ENCODE results near the gene ARHGAP23. TPM values are rescaled to one million over a fixed set of nuclear protein-coding genes. Genes with fewer than 3 reads are reported as not detected.

ARHGAP23 gene
- total RNA-seq, 1 experiment from 2014 or later, result 97.9 TPM

- Histone ChIP-seq H2BK12ac (ENCODE audit: insufficient read length, low read depth, low read length) (no peak overlapping the region), H4K5ac (ENCODE audit: insufficient read length, low read depth, low read length) (no peak overlapping the region), H3K14ac (ENCODE audit: insufficient read depth, low read length) (no peak overlapping the region), H2AFZ (ENCODE audit: low read length) (no peak overlapping the region), H2BK120ac (ENCODE audit: low read depth, low read length, poor library complexity, severe bottlenecking) (no peak overlapping the region), H3K56ac (ENCODE audit: insufficient read length, low read depth, low read length) (no peak overlapping the region), H4K20me1 (ENCODE audit: control insufficient read depth, insufficient read depth, insufficient read length) (no peaks in the 10 kb centered on the region), H2BK5ac (ENCODE audit: insufficient read length, low read length) (no peak overlapping the region), H2BK20ac (ENCODE audit: low read depth, low read length, poor library complexity, severe bottlenecking) (no peak overlapping the region), H3K23me2 (ENCODE audit: insufficient read length, low read depth, low read length, poor library complexity, severe bottlenecking) (no peaks in the 10 kb centered on the region), H4K91ac (ENCODE audit: insufficient read length, low read depth, low read length) (no peak overlapping the region), H3K27me3 (ENCODE audit: insufficient read depth, low read length) (no peaks in the 10 kb centered on the region), H2BK15ac (ENCODE audit: low read depth, low read length) (no peak overlapping the region), H4K8ac (replicated peaks; ENCODE audit: insufficient read length, low read depth, low read length) (no peak overlapping the region), H3K4me2 (ENCODE audit: insufficient read depth, insufficient read length, low read length) (no peak overlapping the region), H3K4me1 (ENCODE audit: insufficient read depth, low read length) (no peaks in the 10 kb centered on the region), H3K9me3 (ENCODE audit: control insufficient read depth, low read depth, low read length) (no peaks in the 10 kb centered on the region), H3K9ac (ENCODE audit: extremely low read depth, insufficient read length, low read length) (no peak overlapping the region), H3K79me1 (ENCODE audit: insufficient read depth, low read depth, low read length, poor library complexity, severe bottlenecking) (no peaks in the 10 kb centered on the region), H3K4ac (ENCODE audit: low read depth, low read length) (no peak overlapping the region), H3K23ac (ENCODE audit: insufficient read length, low read depth, low read length) (no peak overlapping the region), H2AK5ac (ENCODE audit: insufficient read length, low read length) (no peak overlapping the region), H3K79me2 (ENCODE audit: insufficient read depth, low read length) (no peaks in the 10 kb centered on the region), H3K27ac (ENCODE audit: insufficient read length, low read depth, low read length) (no peak overlapping the region), H3T11ph (ENCODE audit: low read length) (no peak overlapping the region), H3K18ac (ENCODE audit: insufficient read length, low read depth, low read length) (no peak overlapping the region)
- H3K9me3 Mint-ChIP-seq, result no peaks in the 10 kb centered on the region
- peaks cover 13 to 23% of the 10 kb centered on the region in 2 experiments for H3K4me1 Mint-ChIP-seq
- peaks cover 6% of the 10 kb centered on the region for H3K27me3 Mint-ChIP-seq (ENCODE audit: low read depth)
- no peak overlapping the region for H3K4me3 Mint-ChIP-seq
- DNase-seq, result no peak
- no peak overlapping the region for H3K27ac Mint-ChIP-seq
- WGBS (ENCODE audit: extremely low coverage, insufficient read length, low lambda C conversion rate), result no CpG with 5 or more reads among the region's 12 CpGs
- H3K36me3 Mint-ChIP-seq (ENCODE audit: insufficient read depth in 1 of 3, low read depth in 3 of 3), result peaks cover 0 to 6% (median 0%) of the 10 kb centered on the region in 3 experiments; a peak in 4 of 7 replicates
- TF ChIP-seq CTCF (conservative IDR thresholded peaks at IDR 0.05), result no peak
Measured at GRCh38 chr17:38547444-38547843, 119.2 kb downstream of the ARHGAP23 start.
